GM15510 (cell line): ENCODE data around the gene NDUFC2.

Experiments used
- POLR2A ChIP-seq: IDR thresholded peaks from 3 replicates; pipeline ENCODE4 v1.6.1; 2011; ENCODE audit warnings: borderline replicate concordance; ENCODE audit not compliant: insufficient read length; ENCODE audit errors: extremely low read depth

Gene NDUFC2

DNA sequence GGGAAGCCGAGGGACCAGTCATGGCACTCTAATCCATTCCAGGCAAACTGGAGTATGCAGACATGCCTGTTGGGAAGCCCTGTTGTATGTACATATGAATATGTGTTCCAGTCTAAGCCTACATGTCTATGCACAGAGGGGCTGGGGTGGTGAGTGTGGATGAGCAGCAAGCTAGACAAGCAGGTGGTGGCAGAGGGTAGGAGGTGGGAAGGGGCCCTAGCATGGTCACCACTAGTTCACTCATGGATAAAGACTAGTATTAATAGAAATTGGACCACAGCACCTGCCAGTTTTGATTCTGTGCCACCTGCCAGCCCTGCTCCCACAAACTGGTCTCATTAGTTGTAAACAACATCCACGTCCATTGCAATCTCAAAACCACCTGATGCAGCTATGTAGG lies 14.5 kb downstream of the NDUFC2 start:
- no peak for TF ChIP-seq POLR2A

DNA sequence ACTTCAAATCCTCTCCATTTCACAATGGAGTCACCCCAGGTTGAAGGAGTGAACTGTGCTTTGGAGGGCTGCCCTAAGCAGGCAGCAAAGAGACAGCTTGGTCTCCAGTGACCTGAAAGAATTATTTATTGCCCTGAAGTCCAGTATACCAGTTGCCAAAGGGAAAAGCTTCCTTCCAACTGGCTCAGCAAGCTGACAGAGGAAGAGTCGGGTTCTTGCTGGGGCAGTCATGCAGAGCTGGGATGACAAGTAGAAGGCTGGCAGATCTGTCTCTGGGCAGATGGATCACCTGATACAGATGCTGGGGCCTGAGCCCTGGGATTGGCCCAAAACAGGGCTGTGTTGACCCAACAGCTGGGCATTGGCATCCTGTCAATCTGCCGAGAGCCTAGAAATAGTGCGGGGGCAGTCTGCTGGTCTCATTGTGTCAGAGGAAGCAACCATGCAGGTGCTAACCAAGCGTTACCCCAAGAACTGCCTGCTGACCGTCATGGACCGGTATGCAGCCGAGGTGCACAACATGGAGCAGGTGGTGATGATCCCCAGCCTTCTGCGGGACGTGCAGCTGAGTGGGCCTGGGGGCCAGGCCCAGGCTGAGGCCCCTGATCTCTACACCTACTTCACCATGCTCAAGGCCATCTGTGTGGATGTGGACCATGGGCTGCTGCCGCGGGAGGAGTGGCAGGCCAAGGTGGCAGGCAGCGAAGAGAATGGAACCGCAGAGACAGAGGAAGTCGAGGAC lies 16.1 kb downstream of the NDUFC2 start, which contains the start of gene THRSP:
THRSP (plus strand) TSS at position 422 of the 742 bp plus-strand sequence; CDS start at position 443, 21 bp downstream.
- no peak for TF ChIP-seq POLR2A

DNA sequence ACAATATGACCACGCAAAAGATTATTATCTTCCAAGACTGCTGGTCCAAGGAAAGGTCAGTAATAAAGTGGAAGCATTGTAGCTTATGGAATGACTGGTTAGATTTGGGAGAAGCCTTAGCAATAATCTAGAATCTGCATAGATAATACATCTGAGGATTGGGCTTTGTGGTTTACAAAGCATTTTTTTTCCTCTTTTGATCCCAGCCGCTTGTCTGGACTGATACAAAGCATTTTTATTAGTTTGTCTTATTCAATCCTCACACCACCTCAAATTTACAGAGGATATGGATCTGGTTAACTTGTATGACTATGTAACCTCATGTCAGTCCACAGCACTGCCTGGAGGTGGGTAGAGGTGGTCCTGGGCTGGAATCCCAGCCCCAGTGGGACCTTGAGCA lies 17.0 kb downstream of the NDUFC2 start:
- no peak for TF ChIP-seq POLR2A

DNA sequence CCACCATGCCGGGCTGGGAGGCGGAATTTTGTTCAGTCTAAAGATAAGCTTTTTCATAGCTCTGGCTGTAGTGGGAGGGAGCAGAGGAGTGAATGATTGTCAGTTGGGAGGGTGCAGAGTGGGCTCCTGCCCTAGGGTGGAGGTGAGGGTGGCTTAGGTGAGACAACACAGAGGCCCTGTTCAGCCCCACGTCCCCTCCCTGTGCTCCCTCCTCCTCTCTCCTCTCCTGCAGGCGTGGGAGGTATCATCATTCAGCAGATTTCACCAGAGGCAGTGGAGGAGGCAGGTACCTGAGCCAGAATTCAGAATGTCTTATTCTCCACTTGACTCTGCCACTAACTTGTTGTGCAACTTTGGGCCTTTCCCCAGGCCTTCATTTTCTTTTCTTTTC lies 17.7 kb downstream of the NDUFC2 start:
- TF ChIP-seq POLR2A: no peak

DNA sequence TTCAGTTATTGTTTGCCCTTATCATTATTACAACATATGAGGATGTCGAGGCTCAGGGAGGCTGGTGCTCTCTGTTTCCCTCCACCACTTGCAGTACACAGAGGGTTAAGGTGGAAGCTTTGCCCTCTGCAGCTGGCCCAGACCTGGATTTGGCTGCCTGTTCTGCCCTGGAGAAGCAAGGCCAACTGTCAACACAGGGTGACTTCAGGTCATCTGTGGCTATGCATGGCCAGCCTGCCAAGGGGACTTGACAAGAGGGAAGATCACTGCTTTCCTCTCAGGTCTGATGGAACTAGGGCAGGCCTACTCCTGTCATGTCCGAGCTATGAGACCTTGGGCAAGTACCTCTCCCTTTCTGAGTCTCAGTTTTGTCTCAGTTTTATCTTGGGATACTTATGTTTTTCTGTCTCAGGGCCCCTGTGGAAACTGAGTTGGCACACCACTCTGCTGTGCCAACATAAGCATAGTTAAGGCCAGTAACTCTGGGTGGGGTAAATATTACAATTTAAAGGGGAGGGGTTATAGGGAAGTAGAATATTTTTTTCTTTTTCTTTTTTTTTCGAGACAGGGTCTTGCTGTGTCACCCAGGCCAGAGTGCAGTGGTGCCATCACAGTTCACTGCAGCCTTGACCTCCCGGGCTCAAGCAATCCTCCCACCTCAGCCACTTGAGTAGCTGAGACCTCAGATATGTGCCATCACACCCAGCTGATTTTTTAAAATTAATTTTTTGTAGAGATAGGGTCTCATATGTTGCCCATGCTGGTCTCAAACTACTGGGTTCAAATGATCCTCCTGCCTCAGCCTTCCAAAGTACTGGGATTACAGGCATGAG lies 18.4 kb downstream of the NDUFC2 start:
- no peak for TF ChIP-seq POLR2A

DNA sequence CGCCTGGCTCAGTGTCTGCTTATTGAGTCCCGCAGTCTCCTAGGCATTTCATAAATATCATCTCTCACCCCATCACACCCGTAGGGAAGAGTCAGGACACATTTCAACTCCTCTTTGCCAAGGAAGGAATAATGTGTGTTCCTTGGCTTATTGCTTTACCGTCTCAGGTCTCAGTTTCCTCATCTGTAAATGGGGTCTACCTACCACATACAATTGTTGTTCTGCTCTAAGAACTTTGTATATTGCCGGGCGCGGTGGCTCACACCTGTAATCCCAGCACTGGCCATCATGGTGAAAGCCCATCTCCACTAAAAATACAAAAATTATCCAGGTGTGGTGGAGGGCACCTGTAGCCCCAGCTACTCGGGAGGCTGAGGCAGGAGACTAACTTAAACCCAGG lies 19.1 kb downstream of the NDUFC2 start:
- TF ChIP-seq POLR2A: no peak

DNA sequence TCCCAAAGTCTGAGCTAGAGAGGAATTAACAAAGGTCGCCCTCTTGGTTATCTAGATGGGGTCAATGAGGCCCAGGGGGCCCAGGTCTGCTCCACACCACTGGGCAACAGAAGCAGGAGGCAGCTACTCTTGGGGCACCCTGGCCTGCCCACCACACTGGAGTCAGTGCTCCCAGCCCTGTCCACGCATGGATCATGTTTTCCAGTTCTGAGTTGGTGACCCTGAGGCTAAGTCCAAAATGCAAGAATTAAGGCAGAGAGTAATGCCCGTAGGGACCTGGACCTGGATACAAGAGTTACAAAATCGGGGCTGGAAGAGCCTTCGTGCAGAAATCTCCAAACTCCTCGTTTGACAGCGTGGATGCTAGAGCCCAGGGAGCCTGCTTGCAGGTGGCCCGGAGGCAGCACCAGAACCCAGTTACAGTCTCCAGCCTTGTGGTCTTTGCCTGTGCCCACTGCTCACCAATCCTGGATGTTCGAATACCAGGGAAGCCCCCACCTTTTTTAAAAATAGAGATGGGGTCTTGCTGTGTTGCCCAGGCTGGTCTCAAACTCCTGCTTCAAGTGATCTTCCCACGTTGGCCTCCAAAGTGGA lies 22.1 kb downstream of the NDUFC2 start:
- no peak for TF ChIP-seq POLR2A

DNA sequence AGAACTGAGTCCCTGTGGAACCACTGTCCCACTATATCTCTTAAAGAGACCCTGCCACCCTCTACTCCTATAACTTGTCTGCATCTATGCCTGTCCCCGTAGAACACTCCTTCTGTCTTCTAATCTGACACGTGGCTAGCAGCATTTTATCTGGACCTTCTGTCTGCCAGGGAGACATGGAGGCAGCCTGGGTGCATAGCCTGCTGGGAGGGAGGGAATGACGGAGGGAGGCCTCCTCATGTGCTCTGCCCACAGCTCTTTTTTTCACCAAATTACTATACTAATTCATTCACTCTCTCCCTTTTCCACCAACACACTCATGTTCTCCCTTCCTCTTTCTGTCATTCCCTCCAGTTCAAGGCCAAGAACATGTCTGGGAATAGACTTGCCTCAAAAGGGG lies 23.6 kb downstream of the NDUFC2 start:
- no peak for TF ChIP-seq POLR2A

DNA sequence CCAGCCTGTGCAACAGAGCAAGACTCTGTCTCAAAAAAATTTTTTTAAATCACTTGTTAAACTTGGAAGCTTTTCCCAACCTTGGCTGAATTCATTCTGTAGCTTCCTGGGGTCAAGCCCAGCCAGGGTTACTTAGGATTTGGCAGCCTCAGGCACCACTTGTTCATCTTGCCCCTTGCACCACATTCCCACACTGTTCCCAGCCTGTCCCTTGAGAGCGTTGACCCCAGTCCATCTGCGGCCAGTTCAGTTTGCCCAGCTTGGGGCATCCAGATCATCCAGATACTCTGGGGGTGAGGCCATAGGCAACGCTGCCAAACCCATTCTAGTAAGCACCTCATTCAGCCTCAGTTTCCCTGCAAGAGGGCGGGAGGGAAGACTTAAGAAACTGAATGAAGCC lies 24.7 kb downstream of the NDUFC2 start:
- TF ChIP-seq POLR2A: no peak

DNA sequence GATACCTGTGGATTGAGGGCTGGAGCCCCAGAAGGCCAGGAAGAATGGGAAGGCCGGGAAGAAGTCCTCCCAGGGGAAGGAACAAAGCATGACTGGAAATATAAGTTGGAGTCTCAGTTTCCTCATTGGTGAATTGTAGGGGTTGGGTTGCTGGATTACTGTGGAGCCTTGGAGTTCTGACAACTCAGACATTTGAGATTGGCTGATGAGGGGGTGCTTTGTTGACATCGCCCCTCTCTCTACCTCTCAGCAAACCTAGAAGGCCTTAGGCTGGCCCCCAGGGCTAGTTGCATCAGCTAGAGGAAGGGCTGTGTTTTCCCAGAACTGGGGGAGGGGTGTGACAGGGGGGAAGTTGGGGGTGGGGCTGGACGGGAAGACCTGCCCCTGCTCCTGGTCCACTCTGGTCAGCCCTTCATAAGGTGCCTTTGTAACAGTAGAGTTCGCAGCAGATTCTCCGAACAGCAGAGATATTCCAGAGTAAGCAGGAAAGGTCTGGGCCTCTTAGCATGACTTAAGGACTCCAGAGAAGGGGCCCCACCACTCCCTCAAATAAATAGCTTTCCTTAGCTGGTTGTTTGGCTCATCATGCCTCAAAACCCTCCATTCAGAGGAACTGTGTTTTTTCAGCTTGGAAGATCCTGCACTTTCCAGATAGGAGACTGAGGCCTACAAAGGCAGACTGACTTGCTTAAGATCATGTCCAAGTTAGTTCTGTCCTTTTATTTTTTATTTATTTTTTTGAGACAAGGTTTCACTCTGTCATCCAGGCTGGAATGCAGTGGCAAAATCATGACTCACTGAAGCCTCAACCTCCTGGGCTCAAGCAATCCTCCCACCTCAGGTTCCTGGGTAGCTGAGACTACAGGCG lies 28.5 kb downstream of the NDUFC2 start:
- no peak for TF ChIP-seq POLR2A

DNA sequence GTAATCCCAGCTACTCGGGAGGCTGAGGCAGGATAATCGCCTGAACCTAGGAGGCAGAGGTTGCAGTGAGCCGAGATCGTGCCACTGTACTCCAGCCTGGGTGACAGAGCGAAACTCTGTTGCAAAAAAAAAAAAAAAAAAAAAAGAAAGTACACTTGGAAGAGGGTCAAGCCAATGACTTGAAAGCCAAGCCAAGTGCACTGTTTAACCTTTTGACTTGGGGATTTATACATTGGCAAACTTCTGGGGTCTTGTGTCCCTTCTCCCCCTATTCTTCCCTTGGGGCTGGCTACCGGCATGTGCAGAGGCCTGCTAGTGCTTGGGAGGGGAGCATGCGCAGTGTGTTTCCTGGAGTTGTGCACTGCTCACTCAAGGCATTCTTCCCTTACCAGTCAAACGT lies 30.3 kb downstream of the NDUFC2 start:
- no peak for TF ChIP-seq POLR2A

DNA sequence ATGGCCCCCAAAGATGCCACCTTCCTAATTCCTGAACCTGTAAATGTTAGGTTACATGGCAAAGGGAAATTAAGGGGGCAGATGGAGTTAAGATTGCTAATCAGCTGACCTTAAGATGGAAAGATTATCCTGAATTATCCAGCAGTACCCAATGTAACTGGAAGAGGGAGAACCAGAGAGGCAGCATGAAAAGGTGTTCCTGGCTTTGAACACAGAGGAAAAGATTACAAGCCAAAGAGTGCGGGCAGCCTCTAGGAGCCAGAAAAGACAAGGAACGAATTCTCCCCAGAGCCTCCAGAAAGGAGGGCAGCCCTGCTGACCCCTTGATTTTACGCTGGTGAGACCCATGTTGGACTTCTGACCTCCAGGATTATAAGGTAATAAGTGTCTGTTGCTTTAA lies 31.1 kb downstream of the NDUFC2 start:
- TF ChIP-seq POLR2A: no peak

DNA sequence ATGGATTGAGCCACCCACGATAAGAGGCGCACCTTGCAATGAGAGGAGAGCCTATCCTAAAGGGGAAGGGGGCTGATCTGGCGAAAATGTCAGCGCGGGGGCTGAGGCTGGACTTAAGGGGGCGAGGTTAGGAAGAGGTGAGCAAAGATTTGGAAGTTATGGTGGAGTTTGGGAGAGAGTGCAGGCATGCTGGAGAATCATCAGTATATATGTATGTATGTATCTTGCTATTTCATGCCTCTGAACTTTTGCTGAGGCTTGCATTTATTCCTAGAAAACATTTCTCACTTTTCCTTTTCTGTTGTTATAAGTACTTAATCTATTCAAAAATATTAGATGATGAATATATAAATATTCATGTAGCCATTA lies 33.2 kb downstream of the NDUFC2 start:
- no peak for TF ChIP-seq POLR2A

DNA sequence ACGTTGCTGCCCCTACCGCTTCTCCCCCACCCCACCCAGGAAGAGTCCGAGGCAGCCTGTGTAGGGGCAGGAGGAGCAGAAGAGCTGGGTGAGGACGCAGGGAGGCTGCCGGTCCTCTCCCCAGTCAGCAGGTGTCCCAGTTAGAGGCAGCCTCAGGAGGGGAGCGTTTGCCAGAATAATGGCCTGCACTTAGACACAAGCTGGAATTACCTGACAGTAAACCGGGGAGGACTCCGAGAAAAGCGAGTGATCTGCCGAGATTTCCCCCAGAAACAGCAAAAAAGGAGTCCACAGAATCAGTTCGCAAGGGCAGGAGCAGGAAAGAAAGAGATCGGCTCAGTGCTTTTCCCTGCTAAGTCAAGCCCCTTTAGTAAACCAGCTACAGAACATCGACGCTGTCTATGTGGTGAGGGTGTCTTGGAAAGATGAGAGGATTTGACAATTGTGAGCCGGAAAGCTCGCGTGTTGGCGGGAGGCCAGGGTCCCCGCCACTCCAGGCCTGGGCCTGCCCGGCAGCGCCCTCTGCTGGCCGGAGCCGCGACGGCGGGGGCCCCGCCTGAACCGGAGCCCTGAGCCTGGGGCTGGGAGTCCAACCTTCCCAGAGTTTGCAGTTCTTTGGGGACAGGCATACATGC lies 33.7 kb downstream of the NDUFC2 start:
- TF ChIP-seq POLR2A: no peak
